Left colon (tissue), 2 donors: Measurements from ENCODE around the gene MAPT. TPM values are rescaled to one million over a fixed set of nuclear protein-coding genes. Genes with fewer than 3 reads are reported as not detected.
"Not testable (repeated sequence)": the region's sequence is repeated elsewhere in the genome, so short reads cannot be mapped to it uniquely, and the experiment has no call there.

Experiments used
- ATAC-seq: fragments of 200-7000 bp; cut with Tn5 transposase; one replicate; pipeline ENCODE4 v1.9.1; 2020; ENCODE audit warnings: mild to moderate bottlenecking, moderate library complexity
- DNase-seq, 2 donors: peaks; one replicate each; pipeline ENCODE4 v3.0.0-alpha.2; 2020
- intact Hi-C, 2 donors: fragments of 100-400 bp; cut with DNase I in 1 of 2; cut with micrococcal nuclease in 1 of 2; formaldehyde crosslinking; loops; one replicate each; pipeline versions ENCODE4 v1.11.2 to v1.14.0; 2022; cut with DNase I, micrococcal nuclease
- total RNA-seq, 2 donors: library from RNA; stranded (reverse); fragmentation: NEBNext Ultra II Directional; extraction: Animal tissue kit (Norgen Biotek cat#: 25700); gene quantifications; one replicate each; pipeline ENCODE4 v1.2.1, GENCODE V29; 2021
- donor health status: DM: no; HTN: no; CAD: no.
- donor health status: DM: yes; HTN: yes; CAD: no.

MAPT gene
- total RNA-seq, 2 donors from 2014 or later = 0.64 to 2.5 TPM

DNA sequence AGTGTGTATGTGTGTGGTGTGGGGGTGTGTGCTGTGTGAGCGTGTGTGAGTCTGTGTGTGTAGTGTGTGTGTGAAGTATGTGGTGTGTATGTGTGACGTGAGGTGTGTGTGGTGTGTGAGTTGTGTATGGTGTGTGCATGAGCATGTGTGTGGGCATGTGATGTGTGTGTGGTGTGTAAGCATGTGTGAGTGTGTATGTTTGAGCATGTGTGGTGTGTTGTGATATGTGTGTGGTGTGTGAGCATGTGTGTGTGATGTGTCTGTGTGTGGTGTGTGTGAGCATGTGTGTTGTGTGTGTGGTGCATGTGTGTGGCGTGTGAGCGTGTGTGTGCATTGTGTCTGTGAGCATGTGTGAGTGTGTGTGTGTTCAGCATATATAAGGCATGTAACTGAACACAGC, 20.9 kb downstream of the MAPT start:
- intact Hi-C loops = no loop called here
- ATAC-seq = no peak
- DNase-seq = no peak

GRCh38 chr17:45917081-45917480, 22.7 kb downstream of the MAPT start:
- intact Hi-C loops = no loop called here
- DNase-seq (no peak), ATAC-seq (no peak)

DNA sequence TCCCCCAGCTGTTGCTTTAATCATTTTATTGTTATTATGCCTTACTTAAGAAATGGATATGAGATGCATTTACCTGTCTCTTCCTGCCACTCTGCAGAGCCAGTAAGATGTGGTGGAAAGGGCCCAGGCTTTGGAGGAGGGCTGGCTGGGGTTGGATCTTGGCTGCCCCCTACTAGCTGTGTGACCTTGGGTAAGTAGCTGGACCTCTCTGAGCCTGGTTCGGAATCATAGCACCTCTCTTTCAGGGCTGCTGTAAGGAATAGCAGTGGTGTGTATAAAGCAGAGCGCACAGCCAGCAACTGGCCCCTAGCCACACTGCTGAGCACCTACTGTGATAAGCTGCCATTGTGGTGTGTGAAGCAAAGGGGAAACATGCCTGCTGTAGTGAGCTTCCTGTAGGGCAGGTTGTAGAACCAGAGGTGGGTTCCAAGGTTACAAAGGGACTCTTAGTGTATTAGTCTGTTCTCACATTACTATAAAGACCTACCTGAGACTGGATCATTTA, 23.9 kb downstream of the MAPT start:
- ATAC-seq = no peak

DNA sequence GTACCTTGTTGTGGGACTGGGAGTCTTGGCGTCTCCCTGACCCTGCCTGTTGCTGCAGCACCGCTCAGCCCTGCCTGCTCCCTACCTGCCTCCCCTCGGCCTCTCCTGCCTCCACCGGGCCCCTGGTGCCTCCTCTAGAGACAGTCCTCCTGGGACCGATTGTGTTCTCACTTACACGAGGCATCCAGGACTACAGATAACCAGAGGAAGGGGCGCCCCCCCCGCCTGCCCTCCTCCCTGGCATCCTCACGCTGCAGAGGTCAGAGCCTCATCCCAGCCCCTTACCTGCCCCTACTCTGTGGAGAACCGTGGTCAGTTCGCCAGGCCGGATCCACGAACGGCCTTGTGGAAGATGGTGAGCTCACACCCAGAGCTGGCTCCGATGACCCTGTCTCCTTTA, 24.8 kb downstream of the MAPT start:
- ATAC-seq = no peak
- intact Hi-C loops = no loop called here
- no peak for DNase-seq

More for the DNA sequence above, 23.9 kb downstream of the MAPT start:
- intact Hi-C loops = no loop called here
- no peak for DNase-seq

DNA sequence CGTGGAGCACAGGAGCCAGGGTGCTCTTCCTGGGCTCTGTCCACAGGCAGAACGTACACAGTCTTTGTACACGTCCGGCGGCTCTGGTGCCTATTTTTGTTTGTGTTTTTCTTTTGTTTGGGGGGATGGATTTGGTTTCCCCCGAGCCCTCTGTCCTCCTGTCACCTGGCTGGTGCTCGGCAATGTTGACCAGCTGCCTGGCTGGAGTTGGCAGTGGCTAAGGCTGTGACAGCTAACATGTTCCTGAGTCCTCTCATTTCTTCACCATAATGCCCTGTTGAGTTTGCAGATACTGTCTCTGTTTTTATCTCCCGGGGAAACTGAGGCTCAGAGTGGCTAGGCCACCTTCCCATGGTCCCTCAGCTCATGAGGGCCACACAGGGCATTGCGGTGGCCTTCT, 25.7 kb downstream of the MAPT start:
- intact Hi-C loops = no loop called here
- no peak for ATAC-seq
- DNase-seq = no peak

- DNase-seq (no peak), ATAC-seq (no peak)
- intact Hi-C loops = no loop called here
These were observed 29.3 kb downstream of the MAPT start for GRCh38 chr17:45923511-45924268.

DNA sequence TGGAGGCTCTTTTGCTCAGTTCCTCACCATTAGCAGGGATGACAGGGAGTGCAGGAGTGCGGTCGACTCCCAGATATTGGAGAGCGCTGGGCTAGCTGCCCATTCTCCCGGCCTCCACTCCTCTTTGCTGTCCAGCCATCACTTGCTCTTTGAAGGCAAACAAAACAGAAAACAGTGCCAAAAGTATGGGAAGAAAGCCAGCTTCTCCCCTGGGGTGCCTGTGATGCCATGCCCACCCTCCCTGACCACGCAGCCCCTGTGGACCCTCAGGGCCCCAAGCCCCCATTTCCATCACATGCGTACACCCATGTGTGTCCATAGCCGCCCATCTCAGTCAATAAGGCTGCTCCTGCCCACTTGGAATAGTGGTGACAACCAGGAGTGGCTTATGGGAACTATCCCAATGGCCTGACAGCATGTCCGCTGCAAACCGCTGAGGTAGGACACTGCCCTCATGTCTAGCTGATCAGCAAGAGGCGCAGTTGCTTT, 30.0 kb downstream of the MAPT start:
- DNase-seq (no peak), ATAC-seq (no peak)
- intact Hi-C loops = no loop called here

DNA sequence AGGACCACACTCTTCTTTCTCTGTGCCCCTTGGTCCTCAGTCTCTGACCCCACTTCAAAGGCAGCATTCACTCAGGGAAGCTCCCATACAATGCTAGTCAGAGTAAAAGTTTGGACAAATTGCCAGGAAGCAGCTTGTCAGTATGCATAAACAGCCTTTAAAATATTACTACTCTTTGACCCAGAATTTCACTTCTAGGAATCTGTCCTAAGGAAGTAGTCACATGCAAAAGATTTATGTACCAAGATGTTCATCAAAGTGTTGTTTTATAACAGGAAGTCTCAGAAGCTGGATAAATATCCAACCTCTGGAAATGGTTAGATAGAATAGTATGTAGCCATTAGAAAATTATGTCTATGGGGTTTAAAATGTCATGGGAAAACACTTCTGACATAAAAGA, 31.0 kb downstream of the MAPT start:
- DNase-seq = no peak
- no peak for ATAC-seq
- intact Hi-C loops = no loop called here

DNA sequence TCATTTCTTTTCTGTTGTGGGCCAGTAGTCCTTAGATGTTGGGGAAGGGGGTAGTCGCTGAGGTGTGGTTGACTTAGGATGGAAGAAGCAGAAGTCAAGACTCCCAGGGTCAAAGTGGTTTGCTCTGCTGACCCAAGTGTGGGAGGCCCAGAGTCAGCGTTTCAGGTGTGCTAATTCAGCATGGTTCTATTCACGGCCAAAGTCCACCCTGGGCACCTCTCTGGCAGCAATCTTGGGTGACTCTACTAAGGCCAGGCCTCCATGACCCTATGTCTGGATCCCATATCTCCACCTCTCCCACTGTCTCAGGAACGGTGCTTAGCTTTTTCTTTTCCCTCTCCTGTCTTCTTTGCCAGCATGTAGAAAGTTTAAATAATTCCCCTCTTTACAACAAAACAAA, 32.9 kb downstream of the MAPT start:
- DNase-seq (no peak), ATAC-seq (no peak)
- intact Hi-C loops = no loop called here

GRCh38 chr17:45929344-45929743, 35.0 kb downstream of the MAPT start:
- ATAC-seq (no peak), DNase-seq (no peak)
- intact Hi-C loops = no loop called here

DNA sequence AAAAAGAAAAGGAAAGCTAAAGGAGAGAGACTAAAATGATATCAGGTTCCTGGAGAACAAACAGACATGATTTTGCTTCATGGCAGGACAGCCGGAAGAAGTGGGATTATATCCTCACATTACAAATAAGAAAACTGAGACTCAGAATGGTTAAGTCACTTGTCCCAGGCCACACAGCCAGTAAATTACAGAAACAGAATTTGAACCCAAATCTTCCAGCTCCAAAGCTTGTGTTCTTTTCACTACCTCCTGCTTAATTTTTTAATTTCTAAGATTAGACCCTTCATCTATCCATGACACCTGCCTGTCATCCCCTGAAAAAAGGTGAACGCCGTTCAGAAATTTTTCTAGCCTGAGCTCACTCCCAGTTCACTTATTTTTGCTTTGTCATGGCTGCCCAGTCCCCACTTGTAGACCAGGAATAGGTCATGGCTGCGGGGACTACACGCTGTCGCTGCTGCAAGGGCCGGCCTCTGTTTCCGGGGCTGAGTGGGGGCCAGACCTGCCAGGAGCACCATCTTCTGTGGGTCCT, 36.1 kb downstream of the MAPT start:
- DNase-seq = no peak
- intact Hi-C loops = no loop called here

DNA sequence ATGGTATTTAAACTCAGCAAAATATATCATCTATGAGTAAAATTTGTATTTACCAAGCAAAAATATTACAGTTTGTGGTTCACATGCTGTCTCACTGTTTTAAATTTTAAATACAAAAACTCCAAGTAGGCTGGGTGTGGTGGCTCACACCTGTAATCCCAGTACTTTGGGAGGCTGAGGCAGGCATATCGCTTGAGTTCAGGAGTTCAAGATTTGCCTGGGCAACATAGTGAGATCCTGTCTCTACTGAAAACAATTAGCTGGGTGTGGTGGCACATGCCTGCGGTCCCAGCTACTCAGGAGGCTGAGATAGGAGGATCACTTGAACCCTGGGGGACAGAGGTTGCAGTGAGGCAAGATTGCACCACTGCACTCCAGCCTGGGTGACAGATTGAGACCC, 37.3 kb downstream of the MAPT start:
- intact Hi-C loops = no loop called here
- no peak for DNase-seq

More for the DNA sequence above, 36.1 kb downstream of the MAPT start:
- no peak for ATAC-seq

DNA sequence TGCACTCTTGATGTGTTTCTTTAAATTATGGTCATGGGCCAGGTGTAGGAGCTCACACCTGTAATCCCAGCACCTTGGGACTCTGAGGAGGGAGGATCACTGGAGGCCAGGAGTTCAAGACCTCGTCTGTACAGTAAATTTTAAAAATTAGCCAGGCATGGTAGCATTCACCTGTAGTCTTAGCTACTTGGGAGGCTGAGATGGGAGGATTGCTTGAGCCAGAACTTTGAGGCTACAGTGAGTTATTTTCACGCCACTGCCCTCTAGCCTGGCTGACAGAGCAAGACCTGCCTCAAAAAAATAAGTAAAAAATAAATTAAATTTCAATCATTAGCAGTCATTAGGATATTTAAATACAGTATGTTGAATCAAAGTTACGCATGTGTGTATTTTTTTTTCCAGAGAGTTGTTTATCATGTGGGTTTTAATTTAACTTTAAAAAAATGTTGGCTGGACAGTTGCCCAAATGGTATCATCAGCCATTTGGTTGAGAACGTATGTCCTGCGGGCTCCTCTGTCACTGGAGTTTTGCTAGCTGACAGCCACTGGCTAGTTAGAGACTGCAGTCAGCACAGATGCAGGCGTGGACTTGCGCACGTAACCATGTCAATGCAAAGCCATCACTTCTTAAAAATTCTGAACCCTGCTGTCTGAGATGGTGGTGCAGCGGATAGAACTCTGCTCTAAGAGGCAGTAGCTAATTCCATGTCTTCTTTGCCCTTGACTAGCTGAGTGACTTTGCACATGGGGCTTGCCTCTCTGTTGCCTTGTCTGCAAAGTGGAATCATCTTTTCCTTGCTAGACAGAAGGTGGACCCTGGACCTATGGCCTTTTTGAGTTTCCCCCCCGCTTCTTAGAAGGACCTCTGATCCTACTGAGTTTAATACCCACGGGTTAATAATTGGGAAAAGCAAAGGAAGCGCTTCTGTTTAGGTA, 40.0 kb downstream of the MAPT start:
- intact Hi-C loops = no loop called here
- ATAC-seq (no peak), DNase-seq (no peak)

More for the DNA sequence above, 37.3 kb downstream of the MAPT start:
- no peak for ATAC-seq

- intact Hi-C loops = no loop called here
- DNase-seq = no peak
- ATAC-seq = no peak
These were observed 40.9 kb downstream of the MAPT start for GRCh38 chr17:45935197-45935709.

GRCh38 chr17:45935710-45936509, 41.6 kb downstream of the MAPT start:
- DNase-seq (no peak), ATAC-seq (no peak)
- intact Hi-C loops = no loop called here

- ATAC-seq (no peak), DNase-seq (no peak)
- intact Hi-C loops = no loop called here
These were observed 42.3 kb downstream of the MAPT start for GRCh38 chr17:45936610-45937009.

DNA sequence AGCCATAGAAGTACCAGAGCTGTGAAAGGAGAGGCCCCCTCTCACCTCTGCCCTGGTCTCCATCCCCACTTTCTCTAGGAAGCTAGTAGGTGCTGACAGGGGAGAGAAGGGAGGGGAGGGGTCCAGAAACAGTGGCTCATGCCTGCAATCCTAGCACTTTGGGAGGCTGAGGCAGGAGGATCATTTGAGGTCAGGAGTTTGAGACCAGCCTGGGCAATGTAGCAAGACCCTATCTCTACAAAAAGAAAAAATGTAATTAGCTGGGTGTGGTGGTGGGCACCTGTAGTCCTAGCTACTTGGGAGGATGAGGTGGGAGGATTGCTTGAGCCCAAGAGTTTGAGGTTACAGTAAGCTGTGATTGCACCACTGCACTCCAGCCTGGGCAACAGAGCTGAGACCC, 42.8 kb downstream of the MAPT start:
- DNase-seq, intact Hi-C loops, ATAC-seq: not testable (repeated sequence)

- ATAC-seq (no peak), DNase-seq (no peak)
- intact Hi-C loops = no loop called here
These were observed 45.0 kb downstream of the MAPT start for GRCh38 chr17:45939395-45939794.

- no peak for ATAC-seq
- intact Hi-C loops = no loop called here
These were observed 45.9 kb downstream of the MAPT start for GRCh38 chr17:45940293-45940692.

More at GRCh38 chr17:45940293-45940692, 45.9 kb downstream of the MAPT start:
- no peak for DNase-seq
